PC-9 (cell line): ENCODE data around the gene MYD88. TPM values are rescaled to one million over a fixed set of nuclear protein-coding genes. Genes with fewer than 3 reads are reported as not detected.

Source experiments
- BruUV-seq: library from RNA; stranded (reverse); fragments of 400-500 nt; replicated peaks from 2 replicates; lab custom pipeline; 2021; lab: Mats Ljungman, UMichigan
- CTCF ChIA-PET: fragments of 300-600 bp; sonication (Branson Sonifier 250); formaldehyde crosslinking; loops from one replicate; lab custom pipeline; 2022; ENCODE audit warnings: antibody characterized with exemption; lab: Charles Lee
- POLR2A ChIA-PET: fragments of 300-600 bp; sonication (Branson Sonifier 250); formaldehyde crosslinking; loops from one replicate; lab custom pipeline; 2022; ENCODE audit warnings: antibody characterized with exemption; ENCODE audit not compliant: unreplicated experiment; lab: Charles Lee
- DNase-seq, 2 experiments: peaks; one replicate each; pipeline versions ENCODE4 v3.0.0 to v3.0.0-alpha.2; 2015 to 2022; ENCODE audit warnings: mixed read lengths in 1 of 2
- H2AFZ ChIP-seq: fragments of 200-600 bp; sonication (generic); 2 replicates; pipeline ENCODE4 v1.8.1; 2017; ENCODE audit warnings: antibody characterized with exemption
- H3F3A ChIP-seq: fragments of 200-600 bp; sonication (generic); 2 replicates; pipeline ENCODE4 v1.8.1; 2017; ENCODE audit warnings: antibody characterized with exemption, mild to moderate bottlenecking, low read depth; ENCODE audit not compliant: insufficient read depth
- H3K27ac ChIP-seq: fragments of 200-600 bp; sonication (generic); 2 replicates; pipeline ENCODE4 v1.6.1; 2016; ENCODE audit warnings: mixed run types
- H3K27me3 ChIP-seq: fragments of 200-600 bp; sonication (generic); 2 replicates; pipeline ENCODE4 v1.6.1; 2016; ENCODE audit warnings: low read depth, mixed run types; ENCODE audit not compliant: insufficient read depth
- H3K36me3 ChIP-seq: fragments of 200-600 bp; sonication (generic); 2 replicates; pipeline ENCODE4 v1.6.1; 2016; ENCODE audit warnings: low read depth, mixed run types
- H3K4me1 ChIP-seq: fragments of 200-600 bp; sonication (generic); replicated peaks from 2 replicates; pipeline ENCODE4 v1.6.1; 2016; ENCODE audit warnings: mixed run types; ENCODE audit not compliant: insufficient read depth
- H3K4me2 ChIP-seq: fragments of 200-600 bp; sonication (generic); 2 replicates; pipeline ENCODE4 v1.6.1; 2017; ENCODE audit warnings: mixed run types
- H3K4me3 ChIP-seq: fragments of 200-600 bp; sonication (generic); 2 replicates; pipeline ENCODE4 v1.6.1; 2016; ENCODE audit warnings: mixed run types
- H3K79me2 ChIP-seq: fragments of 200-600 bp; sonication (generic); 2 replicates; pipeline ENCODE4 v1.6.1; 2017; ENCODE audit warnings: low read depth, mixed run types
- H3K9me2 ChIP-seq: fragments of 200-600 bp; sonication (generic); 2 replicates; pipeline ENCODE4 v1.8.1; 2017; ENCODE audit warnings: mild to moderate bottlenecking; ENCODE audit not compliant: insufficient read depth
- H3K9me3 ChIP-seq: fragments of 200-600 bp; sonication (generic); 2 replicates; pipeline ENCODE4 v1.8.1; 2016; ENCODE audit warnings: low read depth; ENCODE audit not compliant: insufficient read depth
- H4K20me1 ChIP-seq: fragments of 200-600 bp; sonication (generic); 2 replicates; pipeline ENCODE4 v1.8.1; 2017; ENCODE audit not compliant: insufficient read depth
- EZH2 ChIP-seq: fragments of 200-600 bp; sonication (generic); IDR thresholded peaks from 2 replicates; pipeline ENCODE4 v1.8.0; 2017; ENCODE audit warnings: antibody characterized with exemption, low read depth
- intact Hi-C: fragments of 100-400 bp; cut with micrococcal nuclease; formaldehyde crosslinking; loops from one replicate; pipeline ENCODE4 v1.10.0; 2022; ENCODE audit not compliant: unreplicated experiment
- total RNA-seq: library from RNA; stranded (reverse); gene quantifications from 2 replicates; pipeline ENCODE4 v1.2.3, GENCODE V29; 2021
- TF ChIP-seq, protein P1 (sequence below): fragments of 200-600 bp; sonication (generic); conservative IDR thresholded peaks from 2 replicates; pipeline ENCODE4 v1.6.1; 2017; ENCODE audit warnings: mixed run types, antibody characterized with exemption, mild to moderate bottlenecking, moderate library complexity

Gene MYD88
- total RNA-seq, 1 experiment from 2014 or later, result 25.0 TPM

DNA sequence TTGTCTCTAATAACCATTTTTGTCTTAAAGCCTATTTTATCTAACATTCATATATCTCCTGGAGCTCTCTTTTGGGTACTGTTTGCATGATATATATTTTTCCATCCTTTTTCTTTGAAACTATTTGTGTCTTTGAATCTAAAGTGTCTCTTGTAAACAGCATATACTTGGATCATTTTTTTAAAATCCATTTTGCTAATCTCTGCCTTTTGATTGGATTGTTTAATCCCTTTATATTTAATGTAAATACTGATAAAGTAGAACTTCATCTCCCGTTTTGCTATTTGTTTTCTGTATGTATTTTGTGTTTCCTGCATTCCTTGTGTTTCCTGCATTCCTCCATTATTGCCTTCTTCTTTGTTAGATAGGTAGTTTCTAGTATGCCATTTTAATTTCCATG is 32.9 kb upstream of the MYD88 start:
- H3K4me2 ChIP-seq, result no peak overlapping the region
- no peak overlapping the region for H2AFZ ChIP-seq
- no peaks in the 10 kb centered on the region for H3K4me1 ChIP-seq
- H3K9me2 ChIP-seq, result no peaks in the 10 kb centered on the region
- no peak for TF ChIP-seq EZH2
- TF ChIP-seq, protein P1, sequence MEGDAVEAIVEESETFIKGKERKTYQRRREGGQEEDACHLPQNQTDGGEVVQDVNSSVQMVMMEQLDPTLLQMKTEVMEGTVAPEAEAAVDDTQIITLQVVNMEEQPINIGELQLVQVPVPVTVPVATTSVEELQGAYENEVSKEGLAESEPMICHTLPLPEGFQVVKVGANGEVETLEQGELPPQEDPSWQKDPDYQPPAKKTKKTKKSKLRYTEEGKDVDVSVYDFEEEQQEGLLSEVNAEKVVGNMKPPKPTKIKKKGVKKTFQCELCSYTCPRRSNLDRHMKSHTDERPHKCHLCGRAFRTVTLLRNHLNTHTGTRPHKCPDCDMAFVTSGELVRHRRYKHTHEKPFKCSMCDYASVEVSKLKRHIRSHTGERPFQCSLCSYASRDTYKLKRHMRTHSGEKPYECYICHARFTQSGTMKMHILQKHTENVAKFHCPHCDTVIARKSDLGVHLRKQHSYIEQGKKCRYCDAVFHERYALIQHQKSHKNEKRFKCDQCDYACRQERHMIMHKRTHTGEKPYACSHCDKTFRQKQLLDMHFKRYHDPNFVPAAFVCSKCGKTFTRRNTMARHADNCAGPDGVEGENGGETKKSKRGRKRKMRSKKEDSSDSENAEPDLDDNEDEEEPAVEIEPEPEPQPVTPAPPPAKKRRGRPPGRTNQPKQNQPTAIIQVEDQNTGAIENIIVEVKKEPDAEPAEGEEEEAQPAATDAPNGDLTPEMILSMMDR, result no peak
- H3K4me3 ChIP-seq, result no peak overlapping the region
- no TSS peak for BruUV-seq
- H3K36me3 ChIP-seq, result no peaks in the 10 kb centered on the region
- H3K27me3 ChIP-seq, result no peaks in the 10 kb centered on the region
- no peak for DNase-seq
- H3K79me2 ChIP-seq, result no peaks in the 10 kb centered on the region
- peaks cover 4% of the 10 kb centered on the region; the same call in 1 of the 2 replicates for H3K9me3 ChIP-seq
- no peaks in the 10 kb centered on the region for H3F3A ChIP-seq
- intact Hi-C loops, result no loop called here
- no peak overlapping the region for H3K27ac ChIP-seq
- no peaks in the 10 kb centered on the region for H4K20me1 ChIP-seq
- ChIA-PET CTCF (no interaction called here), POLR2A (no interaction called here)

DNA sequence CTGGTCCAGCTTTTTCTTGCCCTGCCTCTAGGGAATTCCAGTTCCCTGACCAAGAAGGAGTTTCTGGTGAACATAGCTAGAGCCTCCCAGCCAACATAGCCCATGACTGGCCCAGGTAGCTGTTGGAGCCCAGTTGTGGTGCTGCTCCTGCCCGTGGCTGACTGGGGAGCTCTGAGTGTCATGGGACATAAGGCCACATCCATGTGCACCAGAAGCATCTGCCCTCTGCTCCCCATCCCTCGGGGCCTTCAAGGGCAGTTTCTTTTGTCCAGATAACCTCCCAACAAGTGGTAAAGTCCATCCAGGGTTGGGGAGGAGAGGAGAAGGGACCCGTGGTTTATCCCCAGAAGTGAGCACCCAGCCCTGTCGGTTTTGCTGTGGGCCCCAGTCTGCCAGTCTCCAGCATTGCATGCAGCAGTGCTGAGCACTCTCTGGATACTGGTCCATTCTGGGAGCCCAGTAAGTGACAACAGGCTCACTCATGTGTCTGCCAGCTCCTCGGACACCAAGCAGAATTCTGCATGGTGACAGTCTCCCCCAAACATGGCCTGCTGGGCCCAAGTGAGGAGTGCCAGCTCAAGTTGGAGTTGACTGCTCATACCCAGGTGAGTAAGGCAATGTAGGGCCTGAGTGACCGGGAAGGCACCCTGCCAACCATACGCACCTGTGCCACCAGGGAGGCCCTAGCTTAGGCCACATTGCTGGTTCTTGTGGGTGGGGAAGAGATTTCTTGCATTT is 30.4 kb upstream of the MYD88 start:
- Histone ChIP-seq H3K4me1 (no peaks in the 10 kb centered on the region), H3K9me3 (peaks cover 4% of the 10 kb centered on the region; the same call in 1 of the 2 replicates), H3K4me2 (no peak overlapping the region), H3F3A (no peaks in the 10 kb centered on the region), H3K27me3 (no peaks in the 10 kb centered on the region), H2AFZ (no peak overlapping the region), H4K20me1 (no peaks in the 10 kb centered on the region), H3K79me2 (no peaks in the 10 kb centered on the region), H3K4me3 (no peak overlapping the region), H3K27ac (no peak overlapping the region), H3K9me2 (no peaks in the 10 kb centered on the region), H3K36me3 (no peaks in the 10 kb centered on the region)
- ChIA-PET CTCF (no interaction called here), POLR2A (interaction anchor here (0.6 kb wide), 1 partner anchor 26 kb away, joined by 3 read pairs; no protein-coding TSS in a partner anchor)
- no peak for TF ChIP-seq EZH2
- TF ChIP-seq, protein P1, result no peak
- no peak for DNase-seq
- intact Hi-C loops, result no loop called here
- BruUV-seq, result no TSS peak

DNA sequence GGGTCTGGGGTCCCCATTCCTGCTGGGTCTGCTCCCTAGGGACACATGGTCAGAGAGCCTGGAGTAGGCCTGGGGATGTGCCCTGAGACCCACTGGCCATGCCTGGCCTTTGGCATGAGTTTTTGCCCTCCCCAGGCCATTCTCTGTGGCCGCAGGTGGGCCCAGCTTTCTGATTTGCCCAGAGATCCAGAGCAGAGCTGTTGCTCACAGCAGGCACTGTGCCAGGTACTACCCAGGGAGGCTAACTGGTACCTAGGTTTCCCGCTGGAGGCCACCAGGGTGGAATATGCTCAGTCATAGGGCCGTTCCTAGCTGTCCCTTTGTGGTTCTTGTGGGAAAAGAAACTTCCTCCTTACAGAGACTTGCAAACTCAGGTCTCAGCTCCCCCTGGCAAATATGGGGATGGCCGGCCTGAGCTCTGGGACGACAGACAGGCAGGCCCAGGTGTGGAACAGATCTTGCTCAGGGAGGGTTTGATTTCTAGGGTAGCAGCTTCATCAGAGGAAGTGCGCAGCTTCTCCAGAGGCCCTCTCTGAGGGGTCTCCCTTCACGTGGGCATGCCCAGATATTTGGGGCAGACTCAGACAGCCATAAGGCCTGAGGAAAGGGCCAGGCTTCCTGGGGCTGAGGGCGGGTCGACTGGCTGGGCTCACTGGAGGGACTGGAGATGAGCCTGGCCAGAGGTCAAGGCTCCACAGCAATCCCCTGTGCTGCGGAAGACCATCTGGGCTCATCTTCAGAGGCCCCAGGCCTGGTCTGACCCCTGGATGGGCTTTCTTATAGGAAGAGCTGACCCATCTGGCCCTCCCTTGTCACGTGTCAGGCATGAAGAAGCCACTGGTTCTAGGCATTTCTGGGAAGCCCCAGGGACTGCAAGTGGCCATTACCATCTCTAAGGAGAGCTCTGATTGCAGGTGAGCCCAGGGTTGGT is 29.5 kb upstream of the MYD88 start:
- no peak for DNase-seq
- no peaks in the 10 kb centered on the region for H3K4me1 ChIP-seq
- H3K36me3 ChIP-seq, result no peaks in the 10 kb centered on the region
- POLR2A ChIA-PET, result no interaction called here
- H3K4me2 ChIP-seq, result no peak overlapping the region
- CTCF ChIA-PET, result no interaction called here
- no peaks in the 10 kb centered on the region for H4K20me1 ChIP-seq
- no peaks in the 10 kb centered on the region for H3K9me2 ChIP-seq
- H3K4me3 ChIP-seq, result no peak overlapping the region
- intact Hi-C loops, result no loop called here
- BruUV-seq, result no TSS peak
- no peaks in the 10 kb centered on the region for H3K79me2 ChIP-seq
- no peak overlapping the region for H2AFZ ChIP-seq
- peaks cover 4% of the 10 kb centered on the region; the same call in 1 of the 2 replicates for H3K9me3 ChIP-seq
- no peaks in the 10 kb centered on the region for H3K27me3 ChIP-seq
- no peak overlapping the region for H3K27ac ChIP-seq
- TF ChIP-seq, protein P1, result no peak
- no peaks in the 10 kb centered on the region for H3F3A ChIP-seq
